Kidney tubule cell (primary cell): ENCODE data around the gene TM7SF2.
"Not testable (repeated sequence)": the region's sequence is repeated elsewhere in the genome, so short reads cannot be mapped to it uniquely, and the experiment has no call there.

Source experiments
- DNase-seq: peaks from one replicate; pipeline ENCODE4 v3.0.0-alpha.2; 2018; ENCODE audit warnings: low spot score

The TM7SF2 gene

DNA sequence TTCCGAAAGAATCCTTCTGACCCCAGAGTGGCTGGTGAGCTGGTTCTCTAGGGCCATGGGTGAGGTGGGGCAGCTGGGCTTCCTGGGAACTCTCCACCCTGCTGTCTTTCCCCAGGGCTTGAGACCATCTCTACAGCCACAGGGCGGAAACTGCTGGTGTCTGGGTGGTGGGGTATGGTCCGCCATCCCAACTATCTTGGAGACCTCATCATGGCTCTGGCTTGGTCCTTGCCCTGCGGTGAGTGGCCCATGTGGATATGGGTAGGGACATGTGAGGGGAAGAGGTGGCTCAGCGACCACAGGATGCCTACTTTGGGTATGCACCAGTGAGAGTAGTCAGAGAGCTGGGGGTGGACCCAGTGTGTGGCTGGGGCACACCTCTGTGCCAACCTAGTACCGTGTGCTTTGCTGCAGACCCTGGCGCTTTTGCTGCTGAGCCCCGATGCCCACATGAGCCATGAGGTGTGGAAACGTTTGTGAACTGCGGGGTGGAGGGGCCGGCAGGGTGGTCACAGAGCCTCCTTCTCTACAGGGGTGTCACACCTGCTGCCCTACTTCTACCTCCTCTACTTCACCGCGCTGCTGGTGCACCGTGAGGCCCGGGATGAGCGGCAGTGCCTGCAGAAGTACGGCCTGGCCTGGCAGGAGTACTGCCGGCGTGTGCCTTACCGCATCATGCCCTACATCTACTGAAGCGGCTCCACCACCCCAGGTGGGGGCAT, 3.9 kb downstream of the TM7SF2 start:
- no peak for DNase-seq

DNA sequence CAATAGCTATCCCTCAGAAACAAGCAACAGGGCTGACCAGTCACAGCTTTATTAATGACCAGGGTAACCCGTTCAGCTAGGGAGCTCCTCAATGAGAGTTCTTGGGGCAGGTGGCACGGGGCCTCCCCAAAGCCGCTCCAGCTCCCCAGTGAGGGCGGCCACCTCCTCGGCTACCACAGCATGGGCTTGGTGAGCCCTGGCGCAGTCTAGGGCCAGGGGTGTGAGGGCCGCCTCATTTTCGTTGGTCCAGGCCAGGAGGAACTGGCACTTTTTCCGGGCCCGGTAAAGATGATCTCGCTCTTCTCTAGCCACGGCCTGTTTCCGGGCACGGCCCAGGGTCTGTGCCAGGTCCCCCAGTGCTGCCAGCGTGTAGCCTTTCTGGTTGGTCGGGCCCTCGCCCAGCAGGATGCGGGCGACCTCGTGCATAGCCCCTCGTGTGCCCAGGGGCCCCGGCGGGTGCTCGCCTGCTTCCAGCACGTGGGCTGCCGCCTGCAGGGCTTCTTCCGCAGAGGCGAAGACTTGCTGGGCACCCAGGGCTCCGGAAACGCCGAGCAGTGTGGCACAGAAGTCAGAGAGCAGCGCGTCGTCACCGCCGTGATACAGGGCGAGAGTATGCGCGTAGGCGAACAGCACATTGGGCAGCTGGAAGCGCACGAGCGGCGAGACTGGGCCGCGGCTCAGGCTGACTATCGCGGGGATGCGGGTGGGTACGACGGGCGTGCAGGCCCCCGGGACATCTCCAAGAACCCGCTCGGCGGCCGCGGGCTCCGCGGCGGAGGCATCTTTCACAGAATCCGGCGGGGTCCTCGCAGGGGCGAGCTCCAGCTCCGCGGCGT, 4.9 kb downstream of the TM7SF2 start:
- DNase-seq = peak; percentile 79

DNA sequence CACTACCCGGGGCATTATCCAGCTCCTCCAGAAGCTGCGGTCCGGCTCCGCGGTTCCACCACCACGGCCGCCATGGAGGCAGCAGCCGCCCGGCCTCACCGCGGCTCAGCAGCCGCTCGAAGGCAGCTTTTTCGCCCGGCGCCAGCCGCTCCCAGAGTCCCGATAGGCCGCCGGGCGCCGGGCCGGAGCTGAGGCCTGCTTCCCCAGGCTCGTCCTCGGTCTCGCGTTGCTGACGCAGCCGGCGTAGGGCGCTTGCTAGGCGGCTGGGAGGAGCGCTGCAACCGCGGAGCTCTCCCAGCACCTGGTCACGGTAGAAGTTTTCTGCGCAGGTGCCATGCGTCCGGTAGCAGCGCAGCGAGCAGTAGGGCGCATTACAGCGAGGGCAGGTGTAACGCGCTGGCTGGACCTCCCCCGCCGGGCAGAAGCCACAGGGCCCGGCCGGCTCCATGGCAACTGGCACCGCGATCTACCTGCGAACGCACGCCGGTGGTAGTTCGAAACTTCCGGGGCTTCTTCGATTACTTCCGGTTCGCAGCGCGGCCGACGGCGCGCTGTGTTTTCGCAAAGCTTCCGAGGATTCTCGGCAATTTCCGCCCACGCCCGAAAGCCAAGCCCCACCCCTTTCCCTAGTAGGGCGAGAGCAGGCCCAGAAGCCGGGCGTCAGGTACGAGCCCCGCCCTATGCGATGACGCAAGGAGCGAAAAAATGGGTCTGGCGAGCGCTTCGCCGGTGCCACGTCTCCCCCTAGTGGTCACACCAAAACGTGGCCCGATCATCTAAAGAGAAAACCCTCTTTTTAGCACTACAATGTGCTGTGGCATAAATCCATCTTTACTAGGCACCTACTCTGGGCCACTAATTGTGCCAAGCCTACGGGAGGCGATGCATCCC, 5.8 kb downstream of the TM7SF2 start, which contains the start of gene ZNHIT2:
TSS of gene ZNHIT2 (minus strand) at position 496 of the 891 bp plus-strand sequence. CDS start at position 448, 48 bp downstream.
- peak; percentile 99 for DNase-seq

DNA sequence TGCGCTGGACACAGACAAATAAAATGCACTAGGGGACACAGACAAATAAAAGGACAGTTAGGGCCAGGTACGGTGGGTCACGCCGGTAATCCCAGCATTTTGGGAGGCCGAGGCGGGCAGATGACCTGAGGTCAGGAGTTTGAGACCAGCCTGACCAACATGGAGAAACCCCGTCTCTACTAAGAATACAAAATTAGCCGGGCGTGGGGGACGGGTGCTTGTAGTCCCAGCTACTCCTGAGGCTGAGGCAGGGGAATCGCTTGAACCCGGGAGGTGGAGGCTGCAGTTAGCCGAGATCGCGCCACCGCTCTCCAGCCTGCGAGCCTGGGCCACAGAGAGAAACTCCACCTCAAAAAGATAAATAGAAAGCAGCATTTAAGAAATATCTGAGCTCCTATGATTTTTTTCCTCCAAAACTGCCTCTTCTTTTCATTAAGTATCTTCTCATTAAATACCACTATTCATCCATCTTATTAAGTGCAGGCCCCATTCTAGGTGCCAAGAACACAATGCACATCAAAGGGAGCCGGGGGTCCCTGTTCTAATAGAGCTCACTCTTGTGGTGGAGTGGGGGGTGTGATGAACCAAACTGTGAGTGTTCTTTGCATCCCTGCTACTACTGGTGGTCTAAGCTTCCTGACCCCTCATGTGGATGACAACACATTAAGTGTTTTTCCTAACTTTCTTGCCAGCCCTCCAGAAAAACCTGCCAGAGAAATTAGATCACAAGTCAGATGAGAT, 6.6 kb downstream of the TM7SF2 start:
- no peak for DNase-seq

DNA sequence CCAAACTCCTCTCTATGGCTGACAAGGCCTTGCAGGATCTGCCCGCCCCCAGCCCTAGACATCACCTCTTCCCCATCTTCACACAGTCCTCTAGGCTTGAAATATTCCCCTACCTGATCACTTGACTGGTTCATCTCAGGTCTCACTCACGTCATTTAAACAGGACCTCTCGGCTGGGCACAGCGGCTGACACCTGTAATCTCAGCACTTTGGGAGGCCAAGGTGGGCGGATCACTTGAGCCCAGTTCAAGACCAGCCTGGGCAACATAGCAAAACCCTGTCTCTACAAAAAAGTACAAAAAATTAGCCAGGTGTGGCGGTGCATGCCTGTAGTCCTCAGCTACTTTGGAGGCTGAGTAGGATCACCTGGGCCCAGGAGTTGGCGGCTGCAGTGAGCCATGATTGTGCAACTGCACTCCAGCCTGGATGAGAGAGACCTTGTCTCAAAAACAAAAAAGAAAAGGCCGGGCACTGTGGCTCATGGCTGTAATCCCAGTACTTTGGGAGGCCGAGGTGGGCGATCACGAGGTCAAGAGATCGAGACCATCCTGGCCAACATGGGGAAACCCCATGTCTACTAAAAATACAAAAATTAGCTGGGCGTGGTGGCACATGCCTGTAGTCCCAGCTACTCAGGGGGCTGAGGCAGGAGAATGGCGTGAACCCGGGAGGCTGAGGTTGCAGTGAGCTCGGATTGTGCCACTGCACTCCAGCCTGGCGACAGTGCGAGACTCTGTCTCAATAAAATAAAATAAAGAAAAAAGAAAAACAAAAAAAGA, 7.4 kb downstream of the TM7SF2 start:
- DNase-seq = not testable (repeated sequence)

DNA sequence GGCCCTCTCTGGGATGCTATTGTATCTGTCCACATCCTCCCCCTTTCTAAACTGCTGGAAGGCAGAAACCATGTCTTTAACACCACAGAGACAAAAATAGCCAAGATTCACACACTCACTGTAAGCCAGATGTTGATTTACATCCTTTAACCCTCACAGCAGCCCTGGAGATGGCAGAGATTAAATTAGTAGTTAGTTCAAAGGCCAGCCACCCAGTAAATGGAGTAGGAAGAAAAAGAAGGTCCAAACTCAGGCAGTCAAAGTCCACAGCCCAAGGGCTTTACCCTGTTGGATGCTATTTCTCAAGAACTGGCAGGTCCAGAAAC, 8.0 kb downstream of the TM7SF2 start:
- DNase-seq = no peak

DNA sequence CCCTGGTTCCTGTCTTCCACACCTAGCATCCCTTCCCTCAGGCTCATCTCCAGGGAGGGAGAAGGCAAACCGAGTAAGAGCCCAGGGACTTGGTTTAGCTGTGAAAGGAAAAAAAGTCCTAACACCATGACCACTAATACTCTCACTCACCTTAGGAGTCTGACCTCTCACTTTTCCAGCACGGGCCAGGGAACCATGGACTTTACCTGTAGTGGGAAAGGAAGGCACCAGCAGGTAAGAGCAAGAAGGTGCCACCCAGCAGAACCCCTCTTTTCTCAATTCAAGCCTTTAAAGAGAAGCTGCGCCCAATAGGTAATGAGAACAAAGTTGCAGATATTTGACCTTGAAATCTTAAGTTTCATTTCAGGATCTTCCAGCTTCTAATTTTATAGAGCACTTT, 9.2 kb downstream of the TM7SF2 start:
- no peak for DNase-seq

DNA sequence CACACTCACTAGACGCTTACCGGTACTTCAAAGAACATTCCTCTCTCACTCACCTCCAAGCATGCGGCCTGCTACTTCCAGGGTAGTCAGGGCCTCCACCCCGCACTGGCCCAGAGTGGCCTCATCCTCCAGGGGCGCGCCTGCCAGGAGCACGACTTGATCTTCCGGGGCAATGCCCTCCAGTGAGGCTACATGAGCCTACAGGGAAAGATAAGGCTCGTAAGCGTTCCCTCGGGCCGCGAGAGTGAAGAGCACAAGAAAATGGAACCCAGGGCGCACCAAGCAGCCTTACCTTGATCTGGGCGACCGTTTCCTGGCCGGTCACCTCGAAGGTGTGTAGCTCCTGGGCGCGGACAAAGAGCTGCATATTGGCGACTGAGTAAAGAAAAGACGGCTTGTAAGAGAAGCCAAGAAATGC, 9.8 kb downstream of the TM7SF2 start:
- DNase-seq = peak; percentile 46

DNA sequence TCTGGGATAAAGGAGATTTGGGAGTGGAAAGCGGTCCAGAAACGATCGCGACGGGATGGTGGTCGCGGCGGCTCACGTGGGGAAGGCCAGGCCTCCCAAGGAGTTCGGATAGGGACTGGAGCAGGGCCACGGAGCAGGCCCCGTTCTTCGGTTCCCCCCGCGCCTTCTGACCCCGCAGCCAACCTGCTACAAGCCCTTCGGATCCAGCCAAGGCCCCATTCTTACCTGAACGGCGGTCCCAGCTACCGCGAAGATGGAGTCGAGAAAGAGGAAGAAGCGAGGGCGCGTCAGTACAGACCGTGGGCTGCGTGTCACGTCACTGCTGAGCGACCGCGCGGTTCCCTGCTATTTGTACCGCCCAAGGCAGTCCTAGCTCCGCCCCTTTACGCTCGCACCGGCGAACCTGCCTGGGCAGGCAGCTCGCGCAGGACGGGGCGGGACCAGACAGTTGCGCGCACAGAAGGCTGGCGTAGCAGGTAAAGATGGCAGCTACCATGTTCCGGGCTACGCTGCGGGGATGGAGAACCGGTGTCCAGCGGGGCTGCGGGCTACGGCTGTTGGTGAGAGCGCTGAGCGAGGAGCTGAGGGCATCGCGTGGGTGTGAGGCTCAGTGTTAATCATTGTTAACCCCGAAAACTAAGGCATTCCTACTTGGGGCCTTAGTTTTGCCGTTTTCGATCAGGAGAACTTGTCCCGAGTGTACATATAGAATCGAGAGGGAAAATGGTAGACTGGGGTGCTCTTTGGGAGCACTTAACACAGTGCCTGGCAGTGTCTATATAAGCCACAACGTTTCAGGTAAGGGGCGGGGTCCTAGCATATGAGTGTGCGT, 10.4 kb downstream of the TM7SF2 start, which contains the start of the genes FAU and MRPL49:
TSS of gene FAU (minus strand) at position 270 of the 832 bp plus-strand sequence. CDS start 321 bp downstream, outside the sequence.
TSS of gene MRPL49 (plus strand) at position 457 of the 832 bp plus-strand sequence. CDS start at position 483, 26 bp downstream.
- peak; percentile 98 for DNase-seq

DNA sequence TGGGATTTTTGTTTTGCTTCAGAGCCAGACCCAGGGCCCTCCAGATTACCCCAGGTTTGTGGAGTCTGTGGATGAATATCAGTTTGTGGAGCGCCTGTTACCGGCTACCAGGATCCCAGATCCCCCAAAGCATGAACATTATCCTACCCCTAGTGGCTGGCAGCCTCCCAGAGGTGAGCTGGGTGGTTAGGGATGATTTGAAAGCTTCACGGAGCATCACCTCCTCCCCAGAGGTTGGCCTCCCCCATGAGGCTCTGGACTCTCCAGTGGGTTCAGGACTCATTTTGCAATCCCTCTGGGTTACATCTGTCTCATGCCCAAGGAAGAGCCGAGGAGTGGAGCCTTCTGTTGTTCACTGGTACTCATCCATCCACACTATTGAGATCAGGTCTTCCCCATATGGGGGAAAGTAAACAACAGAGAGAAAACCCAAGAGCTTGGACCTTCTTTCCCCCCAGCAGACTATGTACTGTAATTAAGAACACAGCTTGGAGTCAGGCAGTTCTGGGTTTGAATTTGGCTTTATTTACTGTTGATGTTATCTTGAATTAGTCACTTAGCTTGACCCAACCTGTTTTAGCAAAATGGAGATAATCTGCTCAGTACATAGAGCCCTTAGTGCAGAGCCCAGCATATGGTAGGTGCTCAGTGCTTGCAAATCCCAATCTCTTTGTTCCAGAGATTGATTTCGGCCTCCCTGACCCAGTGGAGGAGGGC, 13.0 kb downstream of the TM7SF2 start:
- DNase-seq = no peak

DNA sequence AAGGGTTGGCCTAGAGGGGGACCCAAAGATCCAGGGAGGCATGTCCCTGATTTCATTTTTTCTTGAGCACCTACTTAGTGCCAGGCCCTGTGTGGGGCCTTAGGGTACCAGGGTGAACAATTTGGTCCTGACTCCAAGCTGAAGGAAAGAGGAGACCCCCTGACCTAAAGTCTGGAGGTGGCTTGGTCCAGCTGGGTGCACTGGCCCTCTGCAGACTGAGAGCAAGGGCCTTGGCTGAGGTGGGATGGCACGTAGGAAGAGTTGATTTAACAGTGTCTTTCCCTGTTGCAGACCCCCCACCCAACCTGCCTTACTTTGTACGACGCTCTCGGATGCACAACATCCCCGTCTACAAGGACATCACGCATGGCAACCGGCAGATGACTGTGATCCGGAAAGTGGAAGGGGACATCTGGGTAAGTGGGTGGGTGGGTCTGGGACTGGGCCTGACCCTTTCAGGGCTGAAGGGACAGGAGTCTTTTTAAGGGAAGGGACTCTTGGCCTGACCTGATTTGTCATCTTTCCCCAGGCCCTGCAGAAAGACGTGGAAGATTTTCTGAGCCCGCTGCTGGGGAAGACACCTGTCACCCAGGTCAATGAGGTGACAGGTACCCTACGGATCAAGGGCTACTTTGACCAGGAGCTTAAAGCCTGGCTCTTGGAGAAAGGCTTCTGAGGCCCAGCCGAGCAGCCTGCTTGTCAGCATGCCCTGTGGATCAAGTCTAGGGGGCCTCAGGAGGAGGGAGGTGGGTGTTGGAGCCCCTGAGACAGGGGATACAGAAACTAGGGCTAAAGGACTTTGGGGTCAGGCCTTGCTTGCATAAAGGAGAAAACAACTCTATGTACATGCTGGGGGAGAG, 13.8 kb downstream of the TM7SF2 start:
- DNase-seq = no peak

DNA sequence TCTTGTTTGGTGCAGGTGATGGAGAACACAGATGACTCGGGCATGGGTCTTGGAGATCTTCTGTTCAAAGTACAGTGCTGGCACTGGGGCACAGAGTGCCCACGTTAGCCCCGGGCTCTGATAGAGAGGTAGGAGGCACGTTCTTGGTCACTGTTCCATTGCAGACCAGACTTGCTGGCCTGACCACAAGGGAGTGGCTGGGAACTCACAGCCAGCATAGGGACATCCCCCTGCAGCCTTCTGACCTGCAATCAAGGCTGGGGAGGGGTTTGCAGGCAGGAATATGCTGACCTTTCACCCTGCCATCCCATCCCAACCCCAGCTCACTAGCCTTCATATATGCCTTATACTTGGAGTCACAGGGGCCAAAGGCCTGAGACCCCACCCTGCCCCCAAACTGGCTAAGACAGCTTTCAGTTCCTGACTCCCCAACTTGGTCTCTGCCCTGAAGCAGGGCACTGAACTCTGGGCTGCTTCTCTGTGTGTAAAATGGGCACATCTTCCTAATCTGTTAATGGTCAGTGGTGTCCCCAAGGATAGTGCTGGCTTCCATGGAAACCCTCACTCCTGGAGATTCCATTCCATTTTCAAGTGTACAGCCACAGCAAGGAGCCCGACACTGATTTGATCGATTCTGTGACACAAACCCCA, 15.1 kb downstream of the TM7SF2 start:
- no peak for DNase-seq

DNA sequence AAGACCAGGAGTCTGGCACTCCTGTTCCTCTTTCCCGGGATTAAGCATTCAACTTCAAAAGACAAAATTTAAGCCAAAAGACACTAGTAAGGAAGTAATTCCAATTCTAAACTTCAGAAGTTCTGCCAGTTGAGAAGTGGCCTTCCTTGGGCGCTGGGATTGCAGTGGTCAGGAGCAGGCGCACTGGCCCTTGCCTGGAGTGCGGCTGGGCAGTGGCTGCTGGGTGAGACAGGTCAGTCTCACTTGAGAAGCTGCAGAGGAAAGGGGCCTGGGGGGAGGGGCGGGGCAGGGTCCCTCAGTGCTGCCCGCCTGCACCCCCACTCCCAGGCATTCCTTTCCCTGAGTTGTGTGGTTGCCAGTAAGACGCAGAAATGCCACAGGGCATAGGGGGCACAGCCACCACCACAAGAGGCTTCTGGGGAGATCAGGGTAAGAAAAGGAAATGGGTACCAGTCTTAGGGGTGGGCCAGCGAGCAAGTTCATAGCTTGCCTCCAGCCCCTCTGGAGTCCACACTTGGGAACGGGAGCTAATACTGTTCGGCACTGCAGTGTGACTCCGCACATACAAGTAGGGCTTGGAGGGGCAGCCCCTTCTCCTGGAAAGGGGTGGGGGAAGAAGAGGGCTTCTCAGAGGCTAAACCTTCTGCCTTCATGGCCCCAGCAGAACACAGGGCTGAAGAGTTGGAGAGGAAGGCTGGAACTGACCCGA, 16.0 kb downstream of the TM7SF2 start:
- DNase-seq = no peak

DNA sequence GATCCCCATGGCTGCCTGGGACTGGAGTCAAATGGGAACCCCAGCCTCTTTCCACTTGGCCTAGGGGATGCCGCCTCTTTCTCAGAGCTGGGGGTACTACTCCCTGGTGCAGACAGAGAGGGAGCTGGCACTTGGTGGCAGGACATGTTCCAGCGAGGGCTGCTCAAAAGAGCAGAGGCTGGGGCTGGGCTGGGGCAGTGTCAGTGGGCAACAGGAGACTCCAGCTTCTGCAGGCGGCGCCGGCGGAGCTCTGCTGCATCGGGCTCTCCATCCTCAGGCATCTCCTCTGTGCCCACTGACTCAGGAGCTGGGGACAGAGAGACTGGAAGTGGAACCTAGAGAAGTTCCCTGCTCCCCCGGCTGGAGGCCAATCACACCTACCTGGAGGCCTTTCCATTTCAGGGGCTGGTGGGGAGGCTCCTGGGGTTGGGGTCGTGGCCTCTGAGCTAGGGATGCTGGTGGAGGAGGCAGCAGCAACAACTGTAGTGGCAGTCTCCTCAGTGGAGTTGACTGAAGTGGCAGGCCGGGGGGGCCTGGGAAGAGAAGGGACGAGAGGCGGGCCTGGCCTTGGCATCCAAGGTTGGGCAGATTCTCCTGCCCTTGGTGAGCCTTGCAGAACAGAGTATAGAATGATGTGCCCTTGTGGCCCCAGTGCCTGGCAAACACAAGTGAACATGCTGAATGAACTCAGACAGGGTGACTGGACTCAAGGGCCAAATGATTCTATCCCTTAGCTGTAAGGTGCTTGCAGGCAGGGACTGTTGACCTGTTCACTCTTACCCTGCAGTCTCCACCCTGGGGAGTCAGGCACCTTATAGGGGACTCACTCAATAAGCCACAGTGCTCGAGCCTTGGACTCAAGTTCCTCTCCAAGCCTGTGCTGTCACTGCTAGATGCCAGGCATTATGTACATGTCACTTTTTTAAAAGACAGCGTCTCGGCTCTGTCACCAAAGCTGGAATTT, 16.8 kb downstream of the TM7SF2 start:
- no peak for DNase-seq

DNA sequence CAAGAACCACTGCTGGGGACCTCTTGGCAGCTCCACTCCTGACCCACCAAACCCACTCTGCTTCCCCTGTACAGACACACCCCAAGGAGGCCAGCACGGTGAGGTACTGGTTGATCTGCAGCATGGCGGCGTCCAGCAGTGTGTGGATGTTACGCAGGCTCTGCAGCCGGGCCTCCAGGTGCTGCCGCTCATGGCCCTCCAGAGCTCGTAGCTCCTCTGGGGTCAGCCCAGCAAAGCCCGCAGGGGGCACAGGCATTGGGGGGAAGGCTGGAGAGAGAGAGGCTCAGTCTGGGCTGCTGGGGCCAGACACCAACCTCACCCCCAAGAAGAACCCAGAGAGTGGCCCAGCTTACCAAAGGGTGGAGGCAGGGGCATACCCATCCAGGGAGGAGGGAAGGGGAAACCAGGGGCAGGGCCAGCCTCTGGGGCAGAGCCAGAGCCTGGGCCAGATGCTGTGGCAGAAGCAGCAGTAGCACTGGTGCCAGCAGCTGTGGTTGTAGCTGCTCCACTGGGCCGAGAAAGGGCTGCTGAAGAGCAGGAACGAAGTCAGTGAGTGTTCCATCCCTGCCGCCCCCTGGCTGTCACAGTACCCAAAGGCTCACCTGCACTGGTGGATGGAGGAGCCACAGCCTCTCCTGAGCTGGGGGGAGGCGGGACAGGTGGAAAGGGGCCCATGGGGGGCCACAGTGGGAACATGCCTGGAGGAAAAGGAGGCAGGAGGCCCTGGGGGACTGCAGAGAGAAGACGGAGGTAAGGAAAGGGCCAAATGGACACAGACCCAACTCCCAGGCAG, 18.2 kb downstream of the TM7SF2 start:
- DNase-seq = no peak
